Fibroblast of lung (primary cell): ENCODE measurements around the gene ANKRD61.

Experiments
- EZH2 ChIP-seq: IDR thresholded peaks from 2 replicates; pipeline ENCODE4 v1.5.1; 2012; ENCODE audit warnings: low read length, control low read depth, mild to moderate bottlenecking; ENCODE audit errors: missing control alignments
- TF ChIP-seq, protein P1 (sequence below), 2 donors: IDR thresholded peaks in 1 of 2; conservative IDR thresholded peaks in 1 of 2; 1 replicate in 1 of 2; 2 replicates in 1 of 2; pipeline ENCODE4 v1.5.1; 2011 to 2012; ENCODE audit warnings: low read length in 2 of 2, control low read depth in 1 of 2, inconsistent platforms in 1 of 2, low read depth in 1 of 2, mild to moderate bottlenecking in 1 of 2

DNA sequence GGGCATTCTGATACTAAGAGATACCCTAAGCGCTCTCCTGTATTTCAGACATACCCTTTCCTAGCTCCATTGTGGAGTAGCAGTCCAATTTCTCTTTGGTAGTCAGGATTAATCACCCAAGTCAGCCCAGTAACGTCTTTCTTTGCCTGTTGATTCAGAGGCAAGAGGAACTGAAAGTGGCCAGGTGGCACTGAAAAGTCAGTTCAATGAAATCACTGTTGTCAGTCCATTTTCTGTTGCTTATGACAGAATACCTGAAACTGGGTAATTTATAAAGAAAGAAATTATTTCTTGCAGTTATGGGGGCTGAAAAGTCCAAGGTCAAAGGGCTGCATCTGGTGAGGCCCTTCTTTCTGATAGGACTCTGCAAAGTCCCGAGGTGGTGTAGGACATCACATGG lies 40.2 kb downstream of the ANKRD61 start:
- TF ChIP-seq, protein P1, sequence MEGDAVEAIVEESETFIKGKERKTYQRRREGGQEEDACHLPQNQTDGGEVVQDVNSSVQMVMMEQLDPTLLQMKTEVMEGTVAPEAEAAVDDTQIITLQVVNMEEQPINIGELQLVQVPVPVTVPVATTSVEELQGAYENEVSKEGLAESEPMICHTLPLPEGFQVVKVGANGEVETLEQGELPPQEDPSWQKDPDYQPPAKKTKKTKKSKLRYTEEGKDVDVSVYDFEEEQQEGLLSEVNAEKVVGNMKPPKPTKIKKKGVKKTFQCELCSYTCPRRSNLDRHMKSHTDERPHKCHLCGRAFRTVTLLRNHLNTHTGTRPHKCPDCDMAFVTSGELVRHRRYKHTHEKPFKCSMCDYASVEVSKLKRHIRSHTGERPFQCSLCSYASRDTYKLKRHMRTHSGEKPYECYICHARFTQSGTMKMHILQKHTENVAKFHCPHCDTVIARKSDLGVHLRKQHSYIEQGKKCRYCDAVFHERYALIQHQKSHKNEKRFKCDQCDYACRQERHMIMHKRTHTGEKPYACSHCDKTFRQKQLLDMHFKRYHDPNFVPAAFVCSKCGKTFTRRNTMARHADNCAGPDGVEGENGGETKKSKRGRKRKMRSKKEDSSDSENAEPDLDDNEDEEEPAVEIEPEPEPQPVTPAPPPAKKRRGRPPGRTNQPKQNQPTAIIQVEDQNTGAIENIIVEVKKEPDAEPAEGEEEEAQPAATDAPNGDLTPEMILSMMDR (conservative IDR thresholded peaks at IDR 0.05 in 1 of 2, IDR thresholded peaks at IDR 0.05 in 1 of 2; ENCODE audit: low read depth in 1 of 2, low read length in 2 of 2): no peak
- TF ChIP-seq EZH2: no peak
